H1 (cell line): ENCODE measurements around the gene FXN.

Experiments used
- TF ChIP-seq, protein P1 (sequence below): IDR thresholded peaks from 2 replicates; pipeline ENCODE4 v1.6.1; 2012; ENCODE audit warnings: inconsistent platforms
- TF ChIP-seq, protein P2 (sequence below), 3 experiments: IDR thresholded peaks; 1 replicate in 2 of 3; 2 replicates in 1 of 3; pipeline versions ENCODE4 v1.5.1 to v1.6.1; 2011; ENCODE audit warnings: low read length in 3 of 3, mild to moderate bottlenecking in 3 of 3, inconsistent platforms in 2 of 3, low read depth in 1 of 3, moderate library complexity in 1 of 3; ENCODE audit not compliant: insufficient read depth in 1 of 3; ENCODE audit errors: control extremely low read depth in 1 of 3

DNA sequence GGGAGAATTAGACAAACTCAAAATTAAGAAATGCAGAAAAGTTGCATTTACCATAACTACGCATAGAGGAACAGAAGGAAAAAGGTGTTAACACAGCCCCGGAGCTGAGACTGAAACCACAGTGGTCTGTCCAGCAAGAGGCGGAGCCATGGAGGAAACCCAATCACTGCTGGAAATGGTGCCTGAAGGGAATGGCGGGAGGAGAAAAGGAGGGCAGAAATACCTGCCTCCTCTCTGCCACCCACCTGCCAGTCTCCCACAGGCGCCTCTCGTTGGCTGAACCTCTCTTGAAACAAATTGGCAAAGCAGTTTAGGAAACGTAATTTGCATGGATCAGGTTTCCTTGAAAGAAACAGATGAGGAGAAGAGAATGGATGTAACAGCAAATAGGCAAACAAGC lies 11.9 kb upstream of the FXN start:
- TF ChIP-seq, protein P1, sequence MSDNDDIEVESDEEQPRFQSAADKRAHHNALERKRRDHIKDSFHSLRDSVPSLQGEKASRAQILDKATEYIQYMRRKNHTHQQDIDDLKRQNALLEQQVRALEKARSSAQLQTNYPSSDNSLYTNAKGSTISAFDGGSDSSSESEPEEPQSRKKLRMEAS: no peak; the same call in 1 of the 2 replicates
- TF ChIP-seq, protein P2, sequence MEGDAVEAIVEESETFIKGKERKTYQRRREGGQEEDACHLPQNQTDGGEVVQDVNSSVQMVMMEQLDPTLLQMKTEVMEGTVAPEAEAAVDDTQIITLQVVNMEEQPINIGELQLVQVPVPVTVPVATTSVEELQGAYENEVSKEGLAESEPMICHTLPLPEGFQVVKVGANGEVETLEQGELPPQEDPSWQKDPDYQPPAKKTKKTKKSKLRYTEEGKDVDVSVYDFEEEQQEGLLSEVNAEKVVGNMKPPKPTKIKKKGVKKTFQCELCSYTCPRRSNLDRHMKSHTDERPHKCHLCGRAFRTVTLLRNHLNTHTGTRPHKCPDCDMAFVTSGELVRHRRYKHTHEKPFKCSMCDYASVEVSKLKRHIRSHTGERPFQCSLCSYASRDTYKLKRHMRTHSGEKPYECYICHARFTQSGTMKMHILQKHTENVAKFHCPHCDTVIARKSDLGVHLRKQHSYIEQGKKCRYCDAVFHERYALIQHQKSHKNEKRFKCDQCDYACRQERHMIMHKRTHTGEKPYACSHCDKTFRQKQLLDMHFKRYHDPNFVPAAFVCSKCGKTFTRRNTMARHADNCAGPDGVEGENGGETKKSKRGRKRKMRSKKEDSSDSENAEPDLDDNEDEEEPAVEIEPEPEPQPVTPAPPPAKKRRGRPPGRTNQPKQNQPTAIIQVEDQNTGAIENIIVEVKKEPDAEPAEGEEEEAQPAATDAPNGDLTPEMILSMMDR (IDR thresholded peaks at IDR 0.05; ENCODE audit: control extremely low read depth in 1 of 3, insufficient read depth in 1 of 3, low read depth in 1 of 3, low read length in 3 of 3): no peak
